ENCODE results near the gene UBXN7.

GRCh38 chr3:196377321-196377720, 54.9 kb downstream of the UBXN7 start:
- TF ChIP-seq, protein P1, sequence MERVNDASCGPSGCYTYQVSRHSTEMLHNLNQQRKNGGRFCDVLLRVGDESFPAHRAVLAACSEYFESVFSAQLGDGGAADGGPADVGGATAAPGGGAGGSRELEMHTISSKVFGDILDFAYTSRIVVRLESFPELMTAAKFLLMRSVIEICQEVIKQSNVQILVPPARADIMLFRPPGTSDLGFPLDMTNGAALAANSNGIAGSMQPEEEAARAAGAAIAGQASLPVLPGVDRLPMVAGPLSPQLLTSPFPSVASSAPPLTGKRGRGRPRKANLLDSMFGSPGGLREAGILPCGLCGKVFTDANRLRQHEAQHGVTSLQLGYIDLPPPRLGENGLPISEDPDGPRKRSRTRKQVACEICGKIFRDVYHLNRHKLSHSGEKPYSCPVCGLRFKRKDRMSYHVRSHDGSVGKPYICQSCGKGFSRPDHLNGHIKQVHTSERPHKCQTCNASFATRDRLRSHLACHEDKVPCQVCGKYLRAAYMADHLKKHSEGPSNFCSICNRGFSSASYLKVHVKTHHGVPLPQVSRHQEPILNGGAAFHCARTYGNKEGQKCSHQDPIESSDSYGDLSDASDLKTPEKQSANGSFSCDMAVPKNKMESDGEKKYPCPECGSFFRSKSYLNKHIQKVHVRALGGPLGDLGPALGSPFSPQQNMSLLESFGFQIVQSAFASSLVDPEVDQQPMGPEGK (CRISPR knock-in tag; IDR thresholded peaks at IDR 0.05; ENCODE audit: borderline replicate concordance) = no peak
- TF ChIP-seq ZNF70 (CRISPR knock-in tag; IDR thresholded peaks at IDR 0.05) (no peak), OSR1 (CRISPR knock-in tag; IDR thresholded peaks at IDR 0.05) (no peak), ESRRG (CRISPR knock-in tag; IDR thresholded peaks at IDR 0.05) (no peak), BACH2 (CRISPR knock-in tag; IDR thresholded peaks at IDR 0.05; ENCODE audit: borderline replicate concordance) (no peak)
- TF ChIP-seq, protein P2, sequence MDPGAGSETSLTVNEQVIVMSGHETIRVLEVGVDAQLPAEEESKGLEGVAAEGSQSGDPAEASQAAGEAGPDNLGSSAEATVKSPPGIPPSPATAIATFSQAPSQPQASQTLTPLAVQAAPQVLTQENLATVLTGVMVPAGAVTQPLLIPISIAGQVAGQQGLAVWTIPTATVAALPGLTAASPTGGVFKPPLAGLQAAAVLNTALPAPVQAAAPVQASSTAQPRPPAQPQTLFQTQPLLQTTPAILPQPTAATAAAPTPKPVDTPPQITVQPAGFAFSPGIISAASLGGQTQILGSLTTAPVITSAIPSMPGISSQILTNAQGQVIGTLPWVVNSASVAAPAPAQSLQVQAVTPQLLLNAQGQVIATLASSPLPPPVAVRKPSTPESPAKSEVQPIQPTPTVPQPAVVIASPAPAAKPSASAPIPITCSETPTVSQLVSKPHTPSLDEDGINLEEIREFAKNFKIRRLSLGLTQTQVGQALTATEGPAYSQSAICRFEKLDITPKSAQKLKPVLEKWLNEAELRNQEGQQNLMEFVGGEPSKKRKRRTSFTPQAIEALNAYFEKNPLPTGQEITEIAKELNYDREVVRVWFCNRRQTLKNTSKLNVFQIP (CRISPR knock-in tag; IDR thresholded peaks at IDR 0.05; ENCODE audit: borderline replicate concordance, low read depth) = no peak

Measured in SK-N-SH treated with all-trans-retinoic acid at 6 μM for 48 hours (cell line).